ENCODE measurements around the gene TECTA.
"Not testable (repeated sequence)": the region's sequence is repeated elsewhere in the genome, so short reads cannot be mapped to it uniquely, and the experiment has no call there.

Gene TECTA

DNA sequence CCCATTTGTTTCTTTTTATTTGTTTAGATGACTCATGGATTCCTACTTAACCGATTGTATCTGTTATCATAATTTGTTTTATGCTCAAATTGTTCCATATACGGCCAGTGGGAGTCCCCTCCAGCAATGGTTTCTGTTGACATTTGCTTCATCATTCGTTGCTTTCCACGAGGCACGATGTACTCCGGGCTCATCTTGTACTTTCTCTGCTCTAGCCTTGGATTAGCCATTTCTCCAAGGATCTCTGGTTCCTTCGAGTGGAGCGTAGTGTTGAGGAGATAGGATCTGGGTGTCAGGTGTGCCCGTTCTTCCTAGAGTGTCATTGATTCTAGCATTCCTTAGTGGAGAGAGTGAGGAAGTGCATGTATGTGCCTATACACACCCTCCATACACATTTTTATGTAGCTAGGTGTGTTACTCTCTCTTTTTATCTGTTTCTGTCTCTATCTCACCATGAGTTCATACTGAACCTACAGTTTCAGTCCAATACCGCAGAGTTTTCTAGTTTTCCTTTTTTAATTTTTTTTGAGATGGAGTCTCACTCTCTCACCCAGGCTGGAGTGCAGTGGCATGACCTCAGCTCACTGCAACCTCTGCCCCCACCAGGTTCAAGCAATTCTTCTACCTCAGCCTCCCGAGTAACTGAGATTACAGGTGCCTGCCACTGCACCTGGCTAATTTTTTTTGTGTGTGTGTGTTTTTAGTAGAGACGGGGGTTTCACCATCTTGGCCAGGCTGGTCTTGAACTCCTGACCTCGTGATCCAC, 31.4 kb downstream of the TECTA start:
- DNase-seq = no peak

GRCh38 chr11:121134741-121135312, 33.8 kb downstream of the TECTA start:
- no peak for DNase-seq

DNA sequence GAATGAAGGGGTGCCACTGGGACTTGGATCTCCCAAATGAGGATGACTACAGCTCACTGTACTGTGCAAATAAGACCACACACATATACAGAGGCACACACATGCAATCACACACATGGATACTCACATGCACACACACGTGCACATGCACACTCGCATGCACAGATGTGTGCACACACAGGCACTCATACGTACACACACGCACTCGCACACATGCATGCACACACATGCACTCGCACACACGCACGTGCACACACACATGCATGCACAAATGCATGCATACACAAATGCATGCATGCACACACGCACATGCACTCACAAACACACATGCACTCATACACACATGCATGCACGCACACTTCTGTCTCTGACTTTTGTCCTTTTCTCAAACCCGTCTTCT, 36.0 kb downstream of the TECTA start:
- no peak for DNase-seq

GRCh38 chr11:121138259-121138658, 37.2 kb downstream of the TECTA start:
- no peak for DNase-seq

DNA sequence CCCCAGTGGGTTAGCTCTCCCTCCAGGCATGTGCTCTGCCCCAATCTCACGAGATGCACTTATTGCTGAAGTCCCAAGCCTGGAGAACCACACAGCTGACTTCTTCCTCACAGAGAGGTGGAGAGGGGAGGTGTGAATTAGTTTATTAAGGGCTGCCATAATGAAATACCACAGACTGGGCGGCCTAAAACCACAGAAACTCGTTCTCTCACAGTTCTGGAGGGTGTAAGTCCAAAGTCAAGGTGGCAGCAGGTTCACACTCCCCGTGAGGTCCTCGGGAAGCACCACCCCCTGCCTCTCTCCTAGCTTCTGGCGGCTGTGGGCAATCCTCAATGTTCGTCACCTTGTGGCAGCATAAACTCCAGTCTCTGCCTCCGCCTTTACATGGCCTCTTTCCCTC, 39.3 kb downstream of the TECTA start:
- no peak for DNase-seq

GRCh38 chr11:121141066-121141465, 40.0 kb downstream of the TECTA start:
- no peak for DNase-seq

DNA sequence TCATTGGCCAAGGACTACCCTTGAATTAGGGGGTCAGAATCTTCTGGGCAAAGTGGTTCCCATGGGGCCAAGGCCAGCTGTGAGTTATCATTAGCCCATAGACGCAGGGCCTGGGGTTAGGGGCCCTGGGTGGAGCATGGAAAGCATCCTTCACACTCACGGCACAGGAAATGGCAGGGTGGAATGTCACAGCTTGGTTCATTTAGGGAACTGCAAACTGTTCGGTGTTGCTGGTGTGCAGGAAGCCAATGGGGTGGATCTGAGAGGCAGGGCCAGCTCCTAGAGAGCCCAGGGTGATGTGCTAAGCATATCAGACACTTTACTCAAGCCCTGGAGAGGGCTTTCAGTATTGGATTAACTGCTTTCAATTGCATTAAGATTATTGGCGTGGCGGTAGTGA, 42.9 kb downstream of the TECTA start:
- no peak for DNase-seq

DNA sequence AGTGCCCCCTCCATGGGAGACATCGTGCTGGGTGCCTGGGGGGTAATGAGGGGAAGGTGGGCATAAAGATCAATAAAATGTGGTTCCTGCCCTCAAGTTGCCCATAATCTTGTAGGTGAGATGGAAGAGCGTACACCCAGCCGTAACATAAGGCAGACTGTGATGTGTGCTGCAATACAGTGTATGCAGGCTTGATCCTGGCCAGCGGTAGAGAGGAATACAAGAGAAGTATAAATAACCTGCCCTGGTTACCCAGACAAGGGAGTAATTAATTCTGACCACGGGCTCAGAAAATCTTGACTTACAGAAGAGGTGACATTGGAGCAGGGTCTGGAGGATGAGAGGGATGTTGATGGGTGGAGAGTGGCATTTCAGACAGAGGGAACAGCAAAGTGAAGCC, 43.7 kb downstream of the TECTA start:
- no peak for DNase-seq

DNA sequence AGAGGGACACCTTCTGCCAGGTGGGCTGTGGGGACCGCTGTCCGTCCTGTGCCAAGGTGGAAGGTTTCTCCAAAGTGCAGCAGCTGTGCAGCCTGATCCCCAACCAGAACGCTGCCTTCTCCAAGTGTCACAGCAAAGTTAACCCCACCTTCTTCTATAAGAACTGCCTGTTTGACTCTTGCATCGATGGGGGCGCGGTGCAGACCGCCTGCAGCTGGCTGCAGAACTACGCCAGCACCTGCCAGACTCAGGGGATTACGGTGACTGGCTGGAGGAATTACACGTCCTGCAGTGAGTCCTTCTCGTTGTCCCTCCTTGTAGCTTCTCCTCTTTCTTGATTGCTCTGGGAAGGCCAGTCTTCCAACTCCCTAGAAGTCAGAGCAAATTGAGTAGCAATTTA, 44.8 kb downstream of the TECTA start:
- DNase-seq = no peak

GRCh38 chr11:121149116-121149515, 48.1 kb downstream of the TECTA start:
- DNase-seq = no peak

- DNase-seq = no peak
Measured at GRCh38 chr11:121151207-121151688, 50.2 kb downstream of the TECTA start.

DNA sequence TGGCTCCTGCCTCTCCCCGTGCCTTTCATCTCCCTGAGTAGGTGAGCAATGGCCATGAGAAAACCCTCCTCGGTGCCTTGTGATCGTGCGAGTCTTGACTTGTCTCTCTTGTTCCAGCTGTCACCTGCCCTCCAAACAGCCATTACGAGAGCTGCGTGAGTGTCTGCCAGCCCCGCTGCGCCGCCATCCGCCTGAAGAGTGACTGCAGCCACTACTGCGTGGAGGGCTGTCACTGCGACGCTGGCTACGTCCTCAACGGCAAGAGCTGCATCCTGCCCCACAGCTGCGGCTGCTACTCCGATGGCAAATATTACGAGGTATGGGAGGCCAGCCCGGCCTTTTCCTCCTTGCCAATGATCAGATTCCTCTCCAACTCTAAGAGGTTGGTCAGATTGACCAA, 51.7 kb downstream of the TECTA start:
- no peak for DNase-seq

DNA sequence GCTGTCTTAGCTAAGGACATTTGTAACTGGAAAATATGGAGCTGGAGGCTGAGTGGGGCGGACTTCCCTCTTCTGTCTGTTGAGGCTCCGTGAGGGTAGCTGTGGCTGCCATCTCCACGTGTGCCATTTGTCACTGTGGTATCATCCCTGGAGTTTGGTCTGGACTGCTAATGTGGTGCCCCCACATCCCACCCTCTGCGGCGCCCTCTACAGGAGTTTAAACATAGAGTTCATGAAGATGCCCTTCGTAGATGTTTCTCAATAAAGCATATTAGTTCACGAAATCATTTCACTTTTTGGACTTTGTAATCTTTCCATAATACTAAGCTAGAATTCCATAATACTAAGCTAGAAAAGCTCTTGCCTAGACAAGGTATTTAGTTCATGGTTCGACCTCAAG, 52.4 kb downstream of the TECTA start:
- DNase-seq = no peak

DNA sequence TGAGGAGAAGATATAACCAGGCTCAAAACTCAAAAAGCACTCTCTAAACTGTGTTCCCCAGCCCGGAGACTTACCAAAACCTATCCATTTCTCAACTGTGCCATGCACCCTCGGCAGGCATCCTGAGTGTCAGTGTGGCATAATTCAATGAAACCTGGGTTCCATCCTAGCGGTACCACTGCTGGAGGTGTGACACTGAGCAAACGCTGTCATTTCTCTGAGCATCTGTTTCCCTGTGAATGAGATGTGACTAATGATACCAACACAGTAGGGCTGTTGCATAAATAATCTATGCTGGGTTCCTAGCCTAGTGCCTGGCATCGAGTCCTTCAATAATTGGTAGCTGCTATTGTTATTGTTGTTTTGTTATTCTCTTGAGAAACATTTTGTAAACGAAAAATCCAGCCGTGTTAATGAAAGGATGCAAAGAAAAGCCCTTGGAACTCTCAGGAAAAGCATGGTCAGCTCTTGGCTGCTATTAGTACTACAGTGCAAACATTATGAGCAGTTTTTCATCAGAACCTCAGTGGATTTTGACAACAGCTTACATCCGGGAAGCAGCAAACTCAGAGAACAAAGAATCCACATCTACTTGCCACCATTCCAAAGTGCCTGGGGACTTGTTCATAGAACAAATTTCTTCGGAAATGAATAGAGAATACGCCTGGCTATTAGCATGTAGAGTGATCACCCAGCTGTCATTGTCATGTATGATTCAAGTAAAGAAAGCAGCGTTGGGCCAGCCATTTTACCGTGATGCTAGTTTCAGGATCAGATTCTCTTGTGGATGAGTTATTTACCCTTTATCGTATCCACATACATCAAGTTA, 53.7 kb downstream of the TECTA start:
- DNase-seq = no peak

- no peak for DNase-seq
Measured at GRCh38 chr11:121157756-121158155, 56.7 kb downstream of the TECTA start.

DNA sequence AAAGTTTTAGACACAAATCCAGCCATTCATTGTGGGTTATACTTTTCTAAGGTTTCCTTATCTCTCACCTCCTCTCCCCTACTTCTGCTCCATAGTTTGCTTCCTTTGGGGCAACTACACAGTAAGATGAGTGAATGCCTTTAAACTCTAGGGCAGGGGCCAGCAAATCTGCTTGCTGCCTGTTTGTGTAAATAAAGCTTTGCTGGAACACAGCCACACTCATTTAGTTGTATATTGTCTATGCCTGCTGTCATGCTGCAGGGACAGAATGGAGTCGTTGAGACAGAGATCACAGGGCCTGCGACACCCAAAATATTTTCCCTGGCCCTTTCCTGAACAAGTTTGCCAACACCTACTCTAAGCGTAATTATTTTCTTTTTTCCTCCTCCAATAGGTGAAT, 58.7 kb downstream of the TECTA start:
- no peak for DNase-seq

DNA sequence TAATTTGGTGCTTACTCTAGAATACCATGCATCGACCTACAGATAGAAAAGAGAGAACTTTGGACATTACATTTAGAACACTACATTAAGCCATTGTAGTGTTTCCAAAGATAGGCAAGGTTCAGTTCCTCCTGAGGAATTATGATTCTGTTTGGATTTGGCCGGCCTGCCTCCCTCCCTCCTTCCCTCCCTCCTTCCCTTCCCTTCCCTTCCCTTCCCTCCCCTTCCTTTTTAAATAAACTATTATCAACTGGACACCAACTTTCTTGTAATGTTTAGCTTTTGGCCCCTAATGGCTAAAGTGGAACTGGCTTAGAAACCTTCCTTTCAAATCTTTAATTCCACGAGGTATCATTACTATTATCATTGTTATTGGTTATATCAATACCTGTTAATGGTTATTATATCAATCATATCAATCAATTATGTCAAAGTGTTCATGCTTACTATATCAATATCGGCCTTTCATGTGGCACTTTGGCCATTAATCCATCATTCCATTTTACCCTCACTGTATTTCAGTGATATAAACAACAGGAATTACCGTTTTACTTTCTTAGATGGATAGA, 60.4 kb downstream of the TECTA start:
- DNase-seq = no peak

DNA sequence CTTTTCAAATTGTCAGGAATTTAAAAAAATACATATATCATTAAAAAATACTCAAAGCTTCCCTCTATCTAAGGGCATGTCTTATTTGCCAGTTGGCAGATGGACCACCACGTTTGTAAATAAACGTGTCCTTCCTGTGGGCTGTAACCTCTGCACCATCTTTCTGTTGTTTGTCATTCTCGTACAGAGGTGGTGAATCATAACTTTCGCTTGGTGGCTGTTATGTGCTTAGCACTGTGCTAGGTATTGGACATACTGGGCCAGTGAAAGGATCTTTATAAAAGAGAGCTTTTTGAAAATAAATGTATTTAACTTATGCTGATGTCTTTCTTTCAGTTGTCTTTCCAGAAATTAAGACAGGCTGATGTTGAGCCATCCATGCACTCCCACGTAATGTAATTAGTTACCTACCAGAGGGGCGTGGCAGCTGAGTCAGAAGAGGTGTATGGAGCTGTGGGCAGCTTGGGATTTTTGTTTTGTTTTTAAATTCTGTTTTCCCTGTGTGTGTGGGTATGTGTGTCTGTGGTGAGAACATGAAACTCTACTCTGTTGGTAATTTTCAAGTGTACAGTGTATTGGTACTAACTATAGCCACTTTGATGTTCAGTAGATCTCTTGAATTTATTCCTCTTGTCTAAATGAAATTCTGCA, 62.7 kb downstream of the TECTA start:
- DNase-seq = no peak

DNA sequence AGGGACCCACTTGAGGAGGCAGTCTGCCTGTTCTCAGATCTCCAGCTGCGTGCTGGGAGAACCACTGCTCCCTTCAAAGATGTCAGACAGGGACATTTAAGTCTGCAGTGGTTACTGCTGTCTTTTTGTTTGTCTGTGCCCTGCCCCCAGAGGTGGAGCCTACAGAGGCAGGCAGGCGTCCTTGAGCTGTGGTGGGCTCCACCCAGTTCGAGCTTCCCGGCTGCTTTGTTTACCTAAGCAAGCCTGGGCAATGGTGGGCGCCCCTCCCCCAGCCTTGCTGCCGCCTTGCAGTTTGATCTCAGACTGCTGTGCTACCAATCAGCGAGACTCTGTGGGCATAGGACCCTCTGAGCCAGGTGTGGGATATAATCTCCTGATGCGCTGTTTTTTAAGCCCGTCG, 76.6 kb downstream of the TECTA start:
- DNase-seq = not testable (repeated sequence)

DNA sequence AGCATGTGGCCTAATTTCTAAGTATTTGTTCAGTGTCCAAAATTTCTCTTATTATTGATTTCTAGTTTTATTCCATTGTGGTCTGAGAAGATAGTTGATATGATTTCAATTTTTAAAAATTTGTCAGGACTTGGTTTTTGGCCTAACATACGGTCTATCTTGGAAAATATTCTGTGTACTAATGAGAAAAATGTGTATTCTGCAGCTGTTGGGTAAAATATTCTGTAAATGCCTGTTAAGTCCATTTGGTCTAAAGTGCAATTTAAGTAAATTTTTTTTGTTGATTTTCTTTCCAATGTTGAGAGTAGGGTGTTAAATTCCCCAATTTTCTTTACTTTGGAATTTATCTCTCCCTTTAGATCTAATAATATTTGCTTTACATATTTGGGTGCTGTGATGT, 78.3 kb downstream of the TECTA start:
- no peak for DNase-seq

DNA sequence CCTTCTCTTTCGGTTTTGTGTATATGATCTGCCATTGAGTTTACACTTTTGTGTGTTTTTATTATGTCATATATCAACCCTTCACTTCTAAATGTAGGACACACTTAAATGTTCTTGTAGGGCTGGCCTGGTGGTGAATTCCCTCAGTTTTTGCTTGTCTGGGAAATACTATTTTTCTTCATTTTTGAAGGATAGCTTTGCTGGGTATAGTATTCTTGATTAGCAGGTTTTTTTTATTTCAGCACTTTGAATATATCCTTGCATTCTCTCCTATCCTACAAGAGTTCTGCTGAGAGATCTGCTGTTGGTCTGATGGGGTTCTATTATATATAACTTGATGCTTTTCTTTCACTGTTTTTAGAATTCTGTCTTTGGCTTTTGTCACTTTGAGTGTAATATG, 79.1 kb downstream of the TECTA start:
- DNase-seq = no peak

DNA sequence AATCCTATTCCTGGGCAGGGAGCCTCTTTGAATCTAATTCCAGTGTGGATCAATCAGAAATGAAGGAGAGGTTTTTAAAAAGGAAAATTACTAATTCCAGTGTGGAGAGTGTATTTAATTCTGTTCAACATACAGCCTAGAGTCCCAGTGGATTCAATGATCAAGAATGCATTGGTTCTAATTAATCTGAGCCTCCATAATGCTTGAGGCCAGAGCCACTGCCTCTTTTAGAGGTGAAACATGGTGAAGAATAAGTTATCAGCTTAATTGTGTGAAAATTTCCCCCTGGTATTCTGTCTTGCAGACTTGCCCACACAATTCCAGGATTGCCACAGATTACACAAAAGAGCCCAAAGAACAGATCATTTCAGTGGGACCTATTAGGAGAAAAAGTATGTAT, 87.7 kb downstream of the TECTA start:
- DNase-seq = no peak

GRCh38 chr11:121191818-121192217, 90.8 kb downstream of the TECTA start:
- DNase-seq = no peak

All from fibroblast of skin of scalp (primary cell).